Right lobe of liver (tissue), 4 donors: Measurements from ENCODE around the gene CDC42EP4.

ENCODE experiments used
- CTCF ChIP-seq, 4 donors: fragments of 200-600 bp in 3 of 4; fragments of 450-650 bp in 1 of 4; IDR thresholded peaks; one replicate each; pipeline versions ENCODE4 v1.5.1 to v1.8.0; 2016 to 2022; ENCODE audit warnings: antibody characterized with exemption in 4 of 4, mild to moderate bottlenecking in 2 of 4
- POLR2A ChIP-seq: fragments of 450-650 bp; IDR thresholded peaks from one replicate; pipeline ENCODE4 v1.6.1; 2017; ENCODE audit warnings: antibody characterized with exemption, mild to moderate bottlenecking
- donor health status: DM: no; HTN: no; CAD: no.
- donor health status: DM: no; HTN: no; CAD: no.
- donor health status: DM: no; HTN: yes; CAD: no.

GRCh38 chr17:73324160-73324475 lies 12.3 kb upstream of the CDC42EP4 start:
- TF ChIP-seq POLR2A (no peak), CTCF (IDR thresholded peaks at IDR 0.05) (no peak)
